RWPE2 (cell line): ENCODE results near the gene AHNAK2.
A peak's percentile ranks its signal among the peaks of the same experiment; 100 is the strongest.

ENCODE experiments used
- ATAC-seq: fragments of 200-7000 bp; cut with Tn5 transposase; 3 replicates; pipeline ENCODE4 v1.9.1; 2021; ENCODE audit warnings: low read depth
- DNase-seq: peaks from one replicate; pipeline ENCODE4 v3.0.0-alpha.2; 2020; ENCODE audit warnings: low spot score
- H3K27ac ChIP-seq: fragments of 450-650 bp; 2 replicates; pipeline ENCODE4 v1.5.1; 2017; ENCODE audit warnings: mild to moderate bottlenecking; ENCODE audit not compliant: poor library complexity, severe bottlenecking
- H3K27me3 ChIP-seq: fragments of 250-450 bp; sonication (Bioruptor Pico); 2 replicates; pipeline ENCODE4 v1.5.1; 2021; ENCODE audit warnings: mild to moderate bottlenecking, moderate library complexity; ENCODE audit not compliant: insufficient read depth, poor library complexity, severe bottlenecking
- H3K36me3 ChIP-seq: fragments of 250-450 bp; sonication (Bioruptor Pico); 2 replicates; pipeline ENCODE4 v1.5.1; 2020; ENCODE audit warnings: low read depth, mild to moderate bottlenecking, moderate library complexity
- H3K4me1 ChIP-seq: fragments of 250-450 bp; sonication (Bioruptor Pico); 2 replicates; pipeline ENCODE4 v1.5.1; 2021; ENCODE audit warnings: mild to moderate bottlenecking, moderate library complexity; ENCODE audit not compliant: insufficient read depth, poor library complexity, severe bottlenecking
- H3K4me3 ChIP-seq: fragments of 250-450 bp; sonication (Bioruptor Pico); 2 replicates; pipeline ENCODE4 v1.5.1; 2021; ENCODE audit warnings: mild to moderate bottlenecking, moderate library complexity; ENCODE audit not compliant: severe bottlenecking
- H3K9me3 ChIP-seq: fragments of 250-450 bp; sonication (Bioruptor Pico); 2 replicates; pipeline ENCODE4 v1.5.1; 2021; ENCODE audit warnings: mild to moderate bottlenecking, moderate library complexity; ENCODE audit not compliant: severe bottlenecking
- CTCF ChIP-seq: fragments of 450-650 bp; IDR thresholded peaks from one replicate; pipeline ENCODE4 v1.5.1; 2017; ENCODE audit warnings: mild to moderate bottlenecking, moderate library complexity; ENCODE audit not compliant: poor library complexity, severe bottlenecking

AHNAK2 gene

GRCh38 chr14:104889375-104889757 is 88.8 kb downstream of the AHNAK2 start:
- Histone ChIP-seq H3K4me3 (no peak overlapping the region), H3K4me1 (no peaks in the 10 kb centered on the region), H3K27ac (no peak overlapping the region), H3K9me3 (no peaks in the 10 kb centered on the region), H3K36me3 (peaks cover 50% of the 10 kb centered on the region), H3K27me3 (no peaks in the 10 kb centered on the region)
- peak; percentile 66 for DNase-seq
- ATAC-seq = no peak
- TF ChIP-seq CTCF = no peak

- H3K27ac ChIP-seq = no peak overlapping the region
- H3K27me3 ChIP-seq = no peaks in the 10 kb centered on the region
- no peaks in the 10 kb centered on the region for H3K4me1 ChIP-seq
- H3K36me3 ChIP-seq = peaks cover 49% of the 10 kb centered on the region
- H3K4me3 ChIP-seq = no peak overlapping the region
- no peak for TF ChIP-seq CTCF
- DNase-seq (peak; percentile 70), ATAC-seq (no peak)
- H3K9me3 ChIP-seq = no peaks in the 10 kb centered on the region
Measured at GRCh38 chr14:104888489-104889374, 89.4 kb downstream of the AHNAK2 start.

- Histone ChIP-seq H3K9me3 (no peaks in the 10 kb centered on the region), H3K27me3 (no peaks in the 10 kb centered on the region), H3K27ac (no peak overlapping the region), H3K4me3 (no peak overlapping the region), H3K36me3 (peaks cover 58% of the 10 kb centered on the region), H3K4me1 (no peaks in the 10 kb centered on the region)
- DNase-seq (peak; percentile 77), ATAC-seq (no peak)
- TF ChIP-seq CTCF = no peak
Measured at GRCh38 chr14:104887623-104888488, 90.3 kb downstream of the AHNAK2 start.
